Measurements from ENCODE around the gene TIAL1.

TIAL1 gene

DNA sequence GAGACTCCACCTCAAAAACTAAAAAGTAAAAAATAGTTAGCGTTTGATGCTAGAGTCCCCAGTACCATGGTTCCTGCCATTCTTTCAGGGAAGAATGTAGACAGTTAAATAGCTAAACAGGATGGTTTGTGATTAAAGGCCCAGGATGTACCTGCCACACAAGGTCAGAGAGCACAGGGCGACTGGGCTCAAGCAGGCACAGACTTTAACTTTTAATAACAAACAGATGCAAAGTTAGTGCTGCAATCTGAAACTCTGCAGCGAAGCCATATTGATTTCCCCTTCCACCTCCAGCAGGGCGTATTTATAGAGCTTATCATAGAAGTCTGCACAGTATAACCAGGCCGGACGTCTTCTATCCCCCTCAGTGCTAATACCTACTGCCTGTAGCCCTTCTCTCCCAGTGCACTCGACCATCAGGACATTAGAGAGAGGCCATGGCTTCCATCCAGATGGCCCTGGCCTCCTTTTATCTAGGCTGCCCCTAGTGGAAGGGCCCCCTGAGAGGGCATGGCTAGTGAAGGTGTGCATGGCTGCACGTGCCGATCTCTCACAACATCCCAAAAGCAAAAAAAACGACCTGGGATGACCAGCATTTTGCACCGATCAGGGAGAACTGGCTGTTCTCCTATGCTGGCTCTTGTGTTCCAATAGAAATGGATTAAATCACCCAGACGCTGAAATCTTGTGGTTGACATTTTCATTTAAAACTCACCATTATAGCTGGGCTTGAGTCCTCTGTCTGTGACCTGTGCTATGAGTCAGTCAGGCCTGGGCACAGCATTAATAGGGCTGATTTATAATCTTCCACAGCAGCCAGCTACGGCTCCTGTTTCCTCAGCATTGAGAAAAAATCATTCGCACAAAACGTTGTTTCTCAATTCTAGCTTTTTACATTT lies 46.8 kb upstream of the TIAL1 start:
- TF ChIP-seq, protein P1, sequence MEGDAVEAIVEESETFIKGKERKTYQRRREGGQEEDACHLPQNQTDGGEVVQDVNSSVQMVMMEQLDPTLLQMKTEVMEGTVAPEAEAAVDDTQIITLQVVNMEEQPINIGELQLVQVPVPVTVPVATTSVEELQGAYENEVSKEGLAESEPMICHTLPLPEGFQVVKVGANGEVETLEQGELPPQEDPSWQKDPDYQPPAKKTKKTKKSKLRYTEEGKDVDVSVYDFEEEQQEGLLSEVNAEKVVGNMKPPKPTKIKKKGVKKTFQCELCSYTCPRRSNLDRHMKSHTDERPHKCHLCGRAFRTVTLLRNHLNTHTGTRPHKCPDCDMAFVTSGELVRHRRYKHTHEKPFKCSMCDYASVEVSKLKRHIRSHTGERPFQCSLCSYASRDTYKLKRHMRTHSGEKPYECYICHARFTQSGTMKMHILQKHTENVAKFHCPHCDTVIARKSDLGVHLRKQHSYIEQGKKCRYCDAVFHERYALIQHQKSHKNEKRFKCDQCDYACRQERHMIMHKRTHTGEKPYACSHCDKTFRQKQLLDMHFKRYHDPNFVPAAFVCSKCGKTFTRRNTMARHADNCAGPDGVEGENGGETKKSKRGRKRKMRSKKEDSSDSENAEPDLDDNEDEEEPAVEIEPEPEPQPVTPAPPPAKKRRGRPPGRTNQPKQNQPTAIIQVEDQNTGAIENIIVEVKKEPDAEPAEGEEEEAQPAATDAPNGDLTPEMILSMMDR (conservative IDR thresholded peaks at IDR 0.05; ENCODE audit: low read length): peak; percentile 34; the same call in 1 of the 2 replicates
- TF ChIP-seq EZH2phosphoT487 (IDR thresholded peaks at IDR 0.05; ENCODE audit: borderline replicate concordance): no peak
- Histone ChIP-seq H2AFZ (ENCODE audit: low read length) (no peak overlapping the region), H3K4me3 (ENCODE audit: low read length, poor library complexity, severe bottlenecking) (no peak overlapping the region), H3K4me1 (ENCODE audit: insufficient read depth, low read length, poor library complexity, severe bottlenecking) (no peaks in the 10 kb centered on the region), H3K9ac (ENCODE audit: low read depth, low read length, poor library complexity, severe bottlenecking) (no peak overlapping the region), H3F3A (ENCODE audit: low read depth) (no peaks in the 10 kb centered on the region), H3K9me2 (replicated peaks; ENCODE audit: low read depth, low read length) (no peaks in the 10 kb centered on the region), H4K20me1 (ENCODE audit: insufficient read depth, low read length, poor library complexity, severe bottlenecking) (no peaks in the 10 kb centered on the region), H3K79me2 (ENCODE audit: insufficient read depth, low read length) (no peaks in the 10 kb centered on the region), H3K36me3 (ENCODE audit: insufficient read depth, low read length) (no peaks in the 10 kb centered on the region), H3K27me3 (ENCODE audit: insufficient read depth, low read length, poor library complexity, severe bottlenecking) (no peaks in the 10 kb centered on the region), H3K9me3 (ENCODE audit: insufficient read depth, low read depth, low read length) (no peaks in the 10 kb centered on the region), H3K4me2 (ENCODE audit: low read depth, low read length, poor library complexity, severe bottlenecking) (no peak overlapping the region)

DNA sequence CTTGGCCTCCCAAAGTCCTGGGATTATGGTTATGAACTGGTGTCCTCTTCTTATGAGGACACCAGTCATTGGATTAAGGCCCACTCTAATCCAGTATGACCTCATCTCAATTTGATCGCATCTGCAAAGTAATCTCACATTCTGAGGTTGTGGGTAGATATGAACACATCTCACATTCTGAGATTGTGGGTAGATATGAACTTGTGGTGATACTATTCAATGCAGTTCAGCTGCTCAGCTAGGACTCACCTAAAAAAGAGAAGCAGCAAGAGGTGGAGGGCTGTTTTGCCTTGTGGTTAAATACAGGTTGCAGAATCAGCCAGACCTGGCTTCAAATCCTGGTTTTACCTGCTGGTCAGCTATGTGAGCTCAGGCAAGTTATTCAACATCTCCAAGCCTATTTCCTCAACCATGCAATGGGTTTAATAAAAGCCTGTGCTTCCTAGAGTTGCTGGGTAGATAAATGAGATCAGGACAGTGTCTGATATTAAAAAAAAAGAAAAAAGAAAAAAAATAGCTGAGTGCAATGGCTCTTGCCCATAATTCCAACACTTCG lies 45.9 kb upstream of the TIAL1 start:
- Histone ChIP-seq H3K9me2 (replicated peaks; ENCODE audit: low read depth, low read length) (no peaks in the 10 kb centered on the region), H3K9ac (ENCODE audit: low read depth, low read length, poor library complexity, severe bottlenecking) (no peak overlapping the region), H3K9me3 (ENCODE audit: insufficient read depth, low read depth, low read length) (no peaks in the 10 kb centered on the region), H3F3A (ENCODE audit: low read depth) (no peaks in the 10 kb centered on the region), H4K20me1 (ENCODE audit: insufficient read depth, low read length, poor library complexity, severe bottlenecking) (no peaks in the 10 kb centered on the region), H3K4me1 (ENCODE audit: insufficient read depth, low read length, poor library complexity, severe bottlenecking) (no peaks in the 10 kb centered on the region), H3K4me2 (ENCODE audit: low read depth, low read length, poor library complexity, severe bottlenecking) (no peak overlapping the region), H2AFZ (ENCODE audit: low read length) (no peak overlapping the region), H3K4me3 (ENCODE audit: low read length, poor library complexity, severe bottlenecking) (no peak overlapping the region), H3K36me3 (ENCODE audit: insufficient read depth, low read length) (no peaks in the 10 kb centered on the region), H3K27me3 (ENCODE audit: insufficient read depth, low read length, poor library complexity, severe bottlenecking) (no peaks in the 10 kb centered on the region), H3K79me2 (ENCODE audit: insufficient read depth, low read length) (no peaks in the 10 kb centered on the region)
- TF ChIP-seq, protein P1 (conservative IDR thresholded peaks at IDR 0.05; ENCODE audit: low read length): no peak
- TF ChIP-seq EZH2phosphoT487 (IDR thresholded peaks at IDR 0.05; ENCODE audit: borderline replicate concordance): no peak

DNA sequence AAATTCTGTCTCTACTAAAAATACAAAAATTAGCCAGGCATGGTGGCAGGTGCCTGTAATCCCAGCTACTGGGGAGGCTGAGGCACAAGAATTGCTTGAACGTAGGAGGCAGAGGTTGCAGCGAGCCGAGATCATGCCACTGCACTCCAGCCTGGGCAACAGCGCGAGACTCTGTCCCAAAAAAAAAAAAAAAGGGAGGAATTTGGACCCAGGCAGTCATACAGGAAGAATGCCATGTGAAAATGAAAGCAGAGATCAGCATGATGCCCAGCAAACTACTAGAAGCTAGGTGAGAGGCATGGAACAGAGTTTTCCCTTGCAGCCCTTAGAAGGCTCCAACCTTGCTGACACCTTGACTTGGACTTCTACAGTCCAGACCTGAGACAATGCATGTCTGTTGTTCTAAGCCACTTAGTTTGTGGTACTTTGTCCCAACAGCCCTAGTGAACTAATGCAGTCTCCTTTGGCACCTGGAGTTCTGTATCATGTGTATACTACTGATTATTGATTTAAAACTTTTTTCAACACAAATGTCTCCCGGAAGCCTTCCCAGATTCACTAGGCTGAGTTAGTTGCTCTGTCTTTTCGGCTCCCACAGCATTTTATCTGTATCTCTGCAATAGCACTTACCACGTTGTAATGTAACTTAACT lies 44.2 kb upstream of the TIAL1 start:
- Histone ChIP-seq H3K79me2 (ENCODE audit: insufficient read depth, low read length) (no peaks in the 10 kb centered on the region), H3K4me3 (ENCODE audit: low read length, poor library complexity, severe bottlenecking) (no peak overlapping the region), H4K20me1 (ENCODE audit: insufficient read depth, low read length, poor library complexity, severe bottlenecking) (no peaks in the 10 kb centered on the region), H3K27me3 (ENCODE audit: insufficient read depth, low read length, poor library complexity, severe bottlenecking) (no peaks in the 10 kb centered on the region), H3K4me1 (ENCODE audit: insufficient read depth, low read length, poor library complexity, severe bottlenecking) (no peaks in the 10 kb centered on the region), H3K9me2 (replicated peaks; ENCODE audit: low read depth, low read length) (no peaks in the 10 kb centered on the region), H3K9ac (ENCODE audit: low read depth, low read length, poor library complexity, severe bottlenecking) (no peak overlapping the region), H3K36me3 (ENCODE audit: insufficient read depth, low read length) (no peaks in the 10 kb centered on the region), H3K4me2 (ENCODE audit: low read depth, low read length, poor library complexity, severe bottlenecking) (no peak overlapping the region), H2AFZ (ENCODE audit: low read length) (peak overlapping the region; percentile 12; the same call in 1 of the 2 replicates), H3F3A (ENCODE audit: low read depth) (no peaks in the 10 kb centered on the region), H3K9me3 (ENCODE audit: insufficient read depth, low read depth, low read length) (no peaks in the 10 kb centered on the region)
- TF ChIP-seq EZH2phosphoT487 (IDR thresholded peaks at IDR 0.05; ENCODE audit: borderline replicate concordance): no peak
- TF ChIP-seq, protein P1 (conservative IDR thresholded peaks at IDR 0.05; ENCODE audit: low read length): no peak

Measured in Loucy (cell line).